Measurements from ENCODE around the gene GAD2.

GRCh38 chr10:26311383-26311940 lies 94.9 kb downstream of the GAD2 start:
- no peak for TF ChIP-seq FOXM1 (IDR thresholded peaks at IDR 0.05; ENCODE audit: borderline replicate concordance, low read depth)
- no peak for TF ChIP-seq TAF1 (IDR thresholded peaks at IDR 0.05; ENCODE audit: low read depth)
- TF ChIP-seq ZBTB7A (IDR thresholded peaks at IDR 0.05; ENCODE audit: low read depth): no peak
- no peak for TF ChIP-seq MAX (IDR thresholded peaks at IDR 0.05)

Data from Ishikawa (cell line).